Measurements from ENCODE around the gene TDRD7.
"Not testable (repeated sequence)": the region's sequence is repeated elsewhere in the genome, so short reads cannot be mapped to it uniquely, and the experiment has no call there.

TDRD7 gene

GRCh38 chr9:97427885-97428284, 16.0 kb downstream of the TDRD7 start:
- no peak for DNase-seq

GRCh38 chr9:97430316-97431043, 18.6 kb downstream of the TDRD7 start:
- no peak for DNase-seq

DNA sequence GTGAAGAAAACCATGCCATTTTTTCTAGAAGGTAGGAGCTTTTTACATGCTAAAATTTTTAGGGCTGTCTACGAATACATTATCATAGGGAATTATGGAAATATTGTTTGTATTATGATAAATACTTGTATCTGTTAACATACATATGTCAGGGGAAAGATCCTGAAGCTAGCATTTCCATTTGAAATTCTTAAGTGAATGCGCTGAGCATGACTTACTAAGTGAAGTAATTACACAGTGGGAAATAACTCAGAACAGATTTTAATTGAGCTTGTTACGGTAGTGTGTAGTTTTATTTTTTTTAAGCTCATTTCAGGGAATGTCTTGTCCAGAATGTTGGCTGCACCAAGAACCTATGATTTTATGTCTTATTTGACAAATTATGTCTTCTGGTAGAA, 19.1 kb downstream of the TDRD7 start:
- DNase-seq: no peak

- no peak for DNase-seq
Measured at GRCh38 chr9:97431549-97432143, 19.8 kb downstream of the TDRD7 start.

DNA sequence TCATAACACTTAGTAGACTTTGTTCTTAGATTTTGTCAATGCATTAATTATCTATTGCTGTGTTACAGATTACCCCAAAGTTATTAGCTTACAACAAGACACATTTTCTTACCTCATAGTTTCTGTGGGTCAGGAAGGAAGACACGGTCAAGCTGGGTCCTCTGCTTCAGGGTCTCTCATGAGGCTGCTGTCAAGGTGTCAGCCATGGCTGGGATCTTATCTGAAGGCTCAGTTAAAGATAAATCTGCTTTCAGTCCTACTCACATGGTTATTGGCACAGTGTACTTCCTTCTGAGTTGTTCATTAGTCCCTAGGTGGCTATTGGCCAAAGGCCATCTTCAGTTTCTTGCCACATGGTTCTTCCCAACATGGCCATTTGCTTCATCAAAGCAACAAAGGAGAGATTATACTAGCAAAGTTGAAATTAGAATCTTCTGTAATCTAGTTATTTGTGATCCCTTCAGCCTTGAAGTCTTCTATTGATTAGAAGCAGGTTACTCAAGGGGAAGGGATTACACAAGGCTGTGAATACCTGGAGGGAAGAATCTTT, 25.2 kb downstream of the TDRD7 start:
- no peak for DNase-seq

DNA sequence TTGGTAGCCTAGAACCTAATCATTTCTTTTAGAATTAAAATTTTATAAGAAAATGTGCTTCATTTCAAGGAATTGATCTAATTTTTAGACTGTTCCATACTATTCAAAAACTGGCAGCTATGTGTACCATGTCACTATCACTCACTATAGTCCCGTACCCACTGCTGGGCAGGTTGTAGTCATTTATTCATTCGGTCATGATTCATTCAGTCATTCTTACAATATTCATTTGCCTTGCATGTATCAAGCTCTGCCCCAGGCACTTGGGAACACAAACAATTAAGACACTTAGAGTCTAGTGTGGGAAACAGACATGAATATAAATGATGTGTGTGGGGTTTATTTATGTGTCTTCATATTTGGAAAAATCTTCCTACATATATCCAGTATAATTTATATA, 26.4 kb downstream of the TDRD7 start:
- DNase-seq: no peak

DNA sequence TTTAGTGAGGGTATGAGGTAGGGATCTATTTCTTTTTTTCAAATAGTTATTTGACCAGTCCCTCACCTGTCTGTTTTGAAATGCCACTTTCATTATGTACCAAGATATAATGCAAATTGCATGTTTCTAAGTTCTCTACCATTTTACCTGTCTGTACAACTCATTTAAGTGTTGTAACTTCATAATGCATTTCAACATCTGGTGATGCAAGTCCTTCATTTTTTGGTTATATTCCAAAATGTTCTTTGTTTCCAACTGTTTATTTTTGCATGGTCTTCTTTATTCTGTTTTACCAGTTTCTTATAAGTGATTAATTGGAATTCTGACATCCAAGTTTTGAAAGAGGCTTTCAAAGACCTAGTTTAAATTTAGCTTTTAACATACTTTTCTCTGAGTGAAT, 26.8 kb downstream of the TDRD7 start:
- DNase-seq: no peak

- DNase-seq: peak; percentile 2
Measured at GRCh38 chr9:97440160-97440559, 28.3 kb downstream of the TDRD7 start.

DNA sequence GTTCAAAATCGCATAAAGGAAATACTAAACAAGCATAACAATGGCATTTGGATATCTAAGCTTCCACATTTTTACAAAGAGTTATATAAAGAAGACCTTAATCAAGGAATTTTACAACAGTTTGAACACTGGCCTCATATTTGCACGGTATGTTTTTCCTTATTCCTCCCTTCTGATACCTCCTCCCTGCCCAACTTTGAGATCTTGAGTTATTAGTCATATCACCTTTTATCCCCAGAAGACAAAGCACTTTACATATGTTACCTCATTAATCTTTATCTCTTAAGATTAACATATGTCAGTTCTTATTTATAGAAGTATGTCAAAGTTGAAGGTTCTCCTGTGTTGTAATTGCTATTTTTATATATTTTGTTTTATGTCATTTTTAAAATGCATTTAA, 29.8 kb downstream of the TDRD7 start:
- no peak for DNase-seq

DNA sequence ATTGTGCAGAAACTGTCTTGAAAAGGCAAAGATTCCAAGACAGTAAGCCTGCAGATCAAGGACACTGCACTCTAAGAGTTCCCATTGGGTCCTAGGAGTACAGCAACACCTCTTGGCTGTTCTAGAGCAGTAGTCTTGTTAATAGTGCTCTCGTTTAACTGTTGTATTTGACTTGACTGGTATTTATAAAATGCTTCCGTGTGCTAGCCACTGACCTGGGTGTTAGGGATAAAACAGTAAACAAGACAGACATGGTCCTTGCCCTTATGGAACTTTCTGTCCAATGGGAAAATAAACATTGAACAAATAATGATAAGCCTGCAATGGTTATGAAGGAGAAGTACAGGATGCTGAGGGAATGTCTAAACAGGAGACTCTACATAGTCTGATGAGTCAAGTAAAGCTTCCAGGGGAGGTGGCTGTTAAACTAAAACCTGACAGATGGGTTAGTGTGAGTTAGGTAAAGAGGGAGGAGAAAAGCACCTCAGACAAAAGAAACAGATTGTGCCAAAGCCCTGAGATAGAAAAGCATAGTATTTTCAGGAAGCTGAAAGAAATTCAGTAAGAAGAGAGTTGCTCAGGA, 33.3 kb downstream of the TDRD7 start:
- DNase-seq: no peak

DNA sequence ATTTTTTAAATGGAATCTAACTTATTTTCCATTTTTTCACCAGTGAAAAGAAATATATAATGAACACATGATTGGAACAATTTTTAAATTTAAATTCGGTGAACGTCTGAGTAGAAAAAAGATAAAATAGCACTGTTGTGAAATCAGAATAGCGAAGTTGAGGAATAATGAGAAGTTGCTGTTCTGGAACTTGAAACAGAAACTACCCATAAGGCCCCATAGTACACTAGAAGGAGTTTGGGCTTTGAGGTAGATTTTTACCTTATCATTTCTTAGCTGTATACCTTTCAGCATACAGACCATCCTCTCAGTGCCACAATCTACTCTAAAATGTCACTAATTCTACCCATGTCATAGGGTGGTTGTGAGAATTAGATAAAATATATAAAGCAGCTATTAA, 35.1 kb downstream of the TDRD7 start:
- DNase-seq: no peak

DNA sequence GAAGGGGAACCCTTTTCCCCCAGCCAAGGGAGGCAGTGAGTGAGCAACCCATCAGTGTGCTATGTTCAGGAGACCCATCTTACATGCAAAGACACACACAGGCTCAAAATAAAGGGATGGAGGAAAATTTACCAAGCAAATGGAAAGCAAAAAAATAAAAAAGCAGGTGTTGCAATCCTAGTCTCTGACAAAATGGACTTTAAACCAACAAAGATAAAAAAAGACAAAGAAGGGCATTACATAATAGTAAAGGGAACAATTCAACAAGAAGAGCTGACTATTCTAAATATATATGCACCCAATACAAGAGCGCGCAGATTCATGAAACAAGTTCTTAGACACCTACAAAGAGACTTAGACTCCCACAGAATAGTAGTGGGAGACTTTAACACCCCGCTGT, 41.7 kb downstream of the TDRD7 start:
- not testable (repeated sequence) for DNase-seq

DNA sequence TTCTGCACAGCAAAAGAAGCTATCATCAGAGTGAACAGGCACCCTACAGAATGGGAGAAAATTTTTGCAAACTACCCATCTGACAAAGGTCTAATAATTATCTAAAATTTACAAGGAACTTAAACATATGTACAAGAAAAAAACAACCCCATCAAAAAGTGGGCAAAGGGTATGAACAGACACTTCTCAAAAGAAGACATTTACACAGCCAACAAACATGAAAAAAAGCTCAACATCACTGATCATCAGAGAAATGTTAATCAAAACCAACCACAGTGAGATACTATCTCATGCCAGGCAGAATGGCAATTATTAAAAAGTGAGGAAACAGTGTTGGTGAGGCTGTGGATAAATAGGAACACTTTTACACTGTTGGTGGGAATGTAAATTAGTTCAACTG, 44.9 kb downstream of the TDRD7 start:
- DNase-seq: not testable (repeated sequence)

GRCh38 chr9:97459326-97459725, 47.4 kb downstream of the TDRD7 start:
- no peak for DNase-seq

- DNase-seq: no peak
Measured at GRCh38 chr9:97462159-97462558, 50.3 kb downstream of the TDRD7 start.

DNA sequence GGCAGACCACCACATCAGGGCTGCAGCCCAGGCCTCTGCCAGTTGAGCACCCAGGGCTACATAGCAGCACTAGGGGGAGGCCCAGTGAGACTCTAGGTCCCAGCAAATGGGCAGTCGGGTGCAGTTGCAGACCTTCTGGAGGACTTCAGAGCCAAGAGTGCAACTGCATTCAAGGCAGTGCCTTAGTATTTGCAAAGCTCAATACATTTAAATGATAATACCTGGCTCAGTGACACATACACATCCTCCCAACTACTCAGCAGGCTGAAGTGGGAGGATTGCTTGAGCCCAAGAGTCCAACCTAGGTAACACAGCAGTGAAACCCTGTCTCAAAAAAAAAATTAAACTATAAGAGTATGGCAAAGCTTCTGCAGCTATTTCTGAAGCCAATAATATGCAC, 51.0 kb downstream of the TDRD7 start:
- no peak for DNase-seq

GRCh38 chr9:97468658-97469448, 57.0 kb downstream of the TDRD7 start:
- no peak for DNase-seq

DNA sequence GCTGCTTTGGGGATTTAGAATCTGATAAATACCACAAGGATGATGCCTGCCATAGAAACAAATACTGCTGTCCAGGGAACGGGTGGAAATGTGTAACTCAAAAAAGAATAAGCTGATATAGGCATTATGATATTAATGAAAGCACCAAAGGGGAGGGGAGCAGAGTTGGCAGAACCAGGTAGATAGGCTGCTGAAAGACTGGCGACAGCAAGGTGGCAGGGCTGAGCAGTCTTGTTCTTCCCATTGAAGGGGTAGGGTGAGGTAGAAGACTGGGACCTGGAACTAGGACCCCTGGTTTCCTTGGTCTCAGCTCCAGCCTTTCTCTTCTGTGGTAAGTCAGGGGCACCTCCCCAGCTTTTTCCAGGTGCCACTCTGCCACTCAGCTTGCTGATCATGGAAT, 58.2 kb downstream of the TDRD7 start:
- no peak for DNase-seq

DNA sequence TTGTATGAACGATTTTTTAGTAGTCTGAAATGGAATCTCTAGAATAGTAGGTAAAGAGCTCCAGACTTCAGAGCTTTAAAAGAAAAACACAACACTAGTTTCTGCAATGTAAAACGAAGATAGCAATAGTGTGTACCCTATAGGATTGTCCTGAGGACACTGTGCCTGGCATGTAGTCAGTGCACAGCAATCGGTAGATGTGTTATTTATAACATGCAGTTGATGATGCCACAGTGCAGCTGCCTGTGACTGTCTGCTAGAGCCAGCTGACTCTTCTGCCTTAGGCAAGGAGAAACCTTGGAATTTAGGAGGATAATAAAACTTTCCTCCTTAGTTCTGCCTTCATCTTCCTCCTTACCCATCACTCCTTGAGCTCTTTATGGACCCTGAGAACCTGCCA, 61.8 kb downstream of the TDRD7 start:
- DNase-seq: no peak

GRCh38 chr9:97474372-97474925, 62.6 kb downstream of the TDRD7 start:
- no peak for DNase-seq

DNA sequence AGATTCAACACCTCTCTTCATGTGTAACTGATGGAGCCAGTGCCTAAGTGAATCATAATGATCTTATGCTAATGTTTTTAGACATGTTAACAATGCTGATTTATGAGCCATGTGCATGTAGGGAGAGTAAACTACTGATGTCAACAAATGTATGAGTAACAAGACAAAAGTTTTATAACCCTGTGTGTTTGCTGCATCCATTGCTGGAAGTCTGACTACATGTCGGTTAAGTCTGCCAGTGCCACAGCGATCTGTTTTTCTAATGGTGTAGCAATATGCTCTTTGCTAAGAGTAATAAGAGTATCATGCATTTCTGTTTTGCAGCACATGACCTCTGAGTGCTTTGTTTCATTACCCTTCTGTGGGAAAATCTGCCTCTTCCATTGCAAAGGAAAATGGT, 63.2 kb downstream of the TDRD7 start:
- no peak for DNase-seq

DNA sequence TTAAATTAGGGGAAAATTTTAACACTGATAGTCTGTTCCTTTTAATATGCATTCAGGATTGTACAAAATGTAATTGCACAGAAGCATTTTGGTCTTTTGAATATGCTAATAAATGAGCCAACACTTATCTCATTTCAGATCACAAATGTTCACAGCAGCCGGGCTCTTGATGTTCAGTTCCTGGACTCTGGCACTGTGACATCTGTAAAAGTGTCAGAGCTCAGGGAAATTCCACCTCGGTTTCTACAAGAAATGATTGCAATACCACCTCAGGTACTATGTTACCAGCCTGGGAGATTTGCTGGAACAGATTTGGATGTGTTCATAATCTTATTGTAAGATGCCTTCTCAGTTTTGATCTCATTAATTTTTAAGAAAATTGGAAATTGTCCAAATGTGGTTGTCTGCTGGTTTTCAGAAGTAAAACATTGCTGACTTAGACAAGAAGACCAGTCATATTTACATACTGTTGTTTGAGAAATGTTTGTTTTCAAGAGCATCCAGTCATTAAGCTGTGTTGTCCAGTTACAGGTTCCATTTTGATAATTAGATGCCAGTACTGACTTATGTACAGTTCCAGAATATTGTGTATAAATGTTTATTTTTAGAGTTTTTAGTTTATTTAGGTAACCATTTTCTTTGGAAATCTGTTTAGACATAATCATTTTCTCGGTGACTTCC, 66.5 kb downstream of the TDRD7 start:
- no peak for DNase-seq

Measured in NCI-H1417 treated with DMSO at 0.1 percent for 48 hours (cell line).